Renal pelvis (tissue), 4 donors: ENCODE data around the gene KNL1. TPM values are rescaled to one million over a fixed set of nuclear protein-coding genes. Genes with fewer than 3 reads are reported as not detected.
A peak's percentile ranks its signal among the peaks of the same experiment; 100 is the strongest.
"Not testable (repeated sequence)": the region's sequence is repeated elsewhere in the genome, so short reads cannot be mapped to it uniquely, and the experiment has no call there.

Source experiments
- DNase-seq: peaks from one replicate; pipeline ENCODE4 v3.0.0-alpha.2; 2013
- polyA plus RNA-seq, 3 donors: library from polyadenylated mRNA; unstranded; fragments of 120-200 nt; gene quantifications; one replicate each; pipeline ENCODE4 v1.2.1, GENCODE V29; 2013; ENCODE audit not compliant: insufficient read length in 3 of 3

The KNL1 gene
- polyA plus RNA-seq, 3 donors, result 16.5 to 21.5 (median 19.1) TPM

- peak; percentile 95 for DNase-seq
Measured at GRCh38 chr15:40569129-40569953, 24.7 kb upstream of the KNL1 start, which contains the start of gene RPUSD2. Gene RPUSD2 (plus strand): TSS chr15:40569299. CDS start chr15:40569338, 39 bp downstream.

GRCh38 chr15:40575113-40575512, 18.9 kb upstream of the KNL1 start:
- no peak for DNase-seq

- DNase-seq, result not testable (repeated sequence)
Measured at GRCh38 chr15:40576914-40577313, 17.1 kb upstream of the KNL1 start.

- DNase-seq, result no peak
Measured at GRCh38 chr15:40578892-40579291, 15.2 kb upstream of the KNL1 start.

GRCh38 chr15:40581796-40582195, 12.3 kb upstream of the KNL1 start:
- not testable (repeated sequence) for DNase-seq

- DNase-seq, result no peak
Measured at GRCh38 chr15:40582726-40583246, 11.3 kb upstream of the KNL1 start.

GRCh38 chr15:40584191-40584590, 9.9 kb upstream of the KNL1 start:
- no peak for DNase-seq

- no peak for DNase-seq
Measured at GRCh38 chr15:40590667-40591050, 3.4 kb upstream of the KNL1 start.

GRCh38 chr15:40591389-40591788, 2.7 kb upstream of the KNL1 start:
- no peak for DNase-seq

- DNase-seq, result no peak
Measured at GRCh38 chr15:40593165-40593564, 884 bp upstream of the KNL1 start.

- DNase-seq, result peak; percentile 69
Measured at GRCh38 chr15:40594429-40594836, 384 bp downstream of the KNL1 start.

GRCh38 chr15:40595219-40595618, 1.2 kb downstream of the KNL1 start:
- DNase-seq, result no peak

GRCh38 chr15:40595773-40596172, 1.7 kb downstream of the KNL1 start:
- DNase-seq, result no peak

GRCh38 chr15:40597024-40597423, 3.0 kb downstream of the KNL1 start:
- DNase-seq, result no peak

- DNase-seq, result no peak
Measured at GRCh38 chr15:40598126-40598525, 4.1 kb downstream of the KNL1 start.

- no peak for DNase-seq
Measured at GRCh38 chr15:40598672-40599071, 4.6 kb downstream of the KNL1 start.

GRCh38 chr15:40600956-40601355, 6.9 kb downstream of the KNL1 start:
- no peak for DNase-seq

GRCh38 chr15:40603935-40604334, 9.9 kb downstream of the KNL1 start:
- no peak for DNase-seq

GRCh38 chr15:40613080-40613479, 19.0 kb downstream of the KNL1 start:
- DNase-seq, result no peak

- DNase-seq, result no peak
Measured at GRCh38 chr15:40618023-40618422, 24.0 kb downstream of the KNL1 start.

GRCh38 chr15:40618906-40619305, 24.9 kb downstream of the KNL1 start:
- no peak for DNase-seq

GRCh38 chr15:40623361-40623760, 29.3 kb downstream of the KNL1 start:
- DNase-seq, result no peak

GRCh38 chr15:40630313-40630712, 36.3 kb downstream of the KNL1 start:
- DNase-seq, result no peak

- DNase-seq, result no peak
Measured at GRCh38 chr15:40633178-40633577, 39.1 kb downstream of the KNL1 start.
